GM23338 (cell line): ENCODE data around the gene ZNF69. TPM values are rescaled to one million over a fixed set of nuclear protein-coding genes. Genes with fewer than 3 reads are reported as not detected.
A peak's percentile ranks its signal among the peaks of the same experiment; 100 is the strongest.
"Not testable (repeated sequence)": the region's sequence is repeated elsewhere in the genome, so short reads cannot be mapped to it uniquely, and the experiment has no call there.

Experiments
- ATAC-seq: fragments of 200-7000 bp; cut with Tn5 transposase; 3 replicates; pipeline ENCODE4 v1.9.1; 2020
- DNase-seq: peaks from one replicate; pipeline ENCODE4 v3.0.0-alpha.2; 2015; ENCODE audit warnings: low spot score
- H2AFZ ChIP-seq: fragments of 200-600 bp; sonication (generic); 2 replicates; pipeline ENCODE4 v1.8.0; 2016; ENCODE audit warnings: antibody characterized with exemption, mild to moderate bottlenecking, moderate library complexity
- H3F3A ChIP-seq: fragments of 200-600 bp; sonication (generic); replicated peaks from 2 replicates; pipeline ENCODE4 v1.8.0; 2017; ENCODE audit warnings: antibody characterized with exemption, mixed run types, low read depth
- H3K27ac ChIP-seq: fragments of 200-600 bp; sonication (generic); 2 replicates; pipeline ENCODE4 v1.6.1; 2016; ENCODE audit warnings: low read depth
- H3K27me3 ChIP-seq: fragments of 200-600 bp; sonication (generic); 2 replicates; pipeline ENCODE4 v1.8.0; 2016; ENCODE audit warnings: mild to moderate bottlenecking, mixed run types, moderate library complexity; ENCODE audit not compliant: insufficient read depth
- H3K36me3 ChIP-seq: fragments of 200-600 bp; sonication (generic); 2 replicates; pipeline ENCODE4 v1.8.0; 2016; ENCODE audit warnings: mild to moderate bottlenecking; ENCODE audit not compliant: insufficient read depth
- H3K4me1 ChIP-seq: fragments of 200-600 bp; sonication (generic); 2 replicates; pipeline ENCODE4 v1.8.0; 2016; ENCODE audit warnings: mild to moderate bottlenecking, moderate library complexity; ENCODE audit not compliant: insufficient read depth
- H3K4me2 ChIP-seq: fragments of 200-600 bp; sonication (generic); 2 replicates; pipeline ENCODE4 v1.7.1; 2017; ENCODE audit warnings: mixed run types
- H3K4me3 ChIP-seq: fragments of 200-600 bp; sonication (generic); 2 replicates; pipeline ENCODE4 v1.6.1; 2016; ENCODE audit warnings: mixed run types
- H3K79me2 ChIP-seq: fragments of 200-600 bp; sonication (generic); replicated peaks from 2 replicates; pipeline ENCODE4 v1.8.0; 2017; ENCODE audit warnings: mild to moderate bottlenecking; ENCODE audit not compliant: insufficient read depth
- H3K9me2 ChIP-seq: fragments of 200-600 bp; sonication (generic); 2 replicates; pipeline ENCODE4 v1.8.0; 2017; ENCODE audit not compliant: insufficient read depth
- H4K20me1 ChIP-seq: fragments of 200-600 bp; sonication (generic); replicated peaks from 2 replicates; pipeline ENCODE4 v1.8.0; 2017; ENCODE audit warnings: mild to moderate bottlenecking; ENCODE audit not compliant: insufficient read depth
- H3K27ac Mint-ChIP-seq: 2 replicates; pipeline ENCODE4 v1.8.0; 2020; ENCODE audit warnings: inconsistent platforms, mild to moderate bottlenecking, moderate library complexity, mixed read lengths
- H3K27me3 Mint-ChIP-seq: 3 replicates; pipeline ENCODE4 v1.8.0; 2022; ENCODE audit warnings: low read depth, mild to moderate bottlenecking, moderate library complexity, mixed read lengths, inconsistent platforms; ENCODE audit not compliant: insufficient read depth, poor library complexity
- H3K36me3 Mint-ChIP-seq: 3 replicates; pipeline ENCODE4 v1.8.0; 2021; ENCODE audit warnings: low read depth, mild to moderate bottlenecking, inconsistent platforms, moderate library complexity, mixed read lengths
- H3K4me1 Mint-ChIP-seq: 3 replicates; pipeline ENCODE4 v1.8.0; 2020; ENCODE audit warnings: mild to moderate bottlenecking, inconsistent platforms, mixed read lengths
- H3K4me3 Mint-ChIP-seq: 3 replicates; pipeline ENCODE4 v1.8.0; 2021; ENCODE audit warnings: moderate library complexity, mild to moderate bottlenecking, inconsistent platforms, mixed read lengths
- H3K9me3 Mint-ChIP-seq: 3 replicates; pipeline ENCODE4 v1.8.0; 2020; ENCODE audit warnings: moderate library complexity, mild to moderate bottlenecking, inconsistent platforms, mixed read lengths
- CTCF ChIP-seq, 2 experiments: fragments of 200-600 bp in 1 of 2; sonication (generic) in 1 of 2; conservative IDR thresholded peaks; 2 replicates each; pipeline versions ENCODE4 v1.5.1 to v1.6.1; 2016 to 2017; ENCODE audit warnings: antibody characterized with exemption in 2 of 2, low read depth in 2 of 2, mild to moderate bottlenecking in 2 of 2, moderate library complexity in 1 of 2
- EZH2 ChIP-seq: fragments of 200-600 bp; sonication (generic); IDR thresholded peaks from one replicate; pipeline ENCODE4 v1.8.0; 2017; ENCODE audit warnings: antibody characterized with exemption, mild to moderate bottlenecking, low read depth; ENCODE audit not compliant: unreplicated experiment
- EZH2phosphoT487 ChIP-seq: fragments of 200-600 bp; sonication (generic); IDR thresholded peaks from one replicate; pipeline ENCODE4 v1.8.1; 2018; ENCODE audit warnings: antibody characterized with exemption; ENCODE audit not compliant: unreplicated experiment
- JUNB ChIP-seq: IDR thresholded peaks from one replicate; pipeline ENCODE4 v1.6.1; 2016; ENCODE audit warnings: antibody characterized with exemption; ENCODE audit not compliant: unreplicated experiment
- NANOG ChIP-seq: IDR thresholded peaks from 2 replicates; pipeline ENCODE4 v1.6.1; 2016; ENCODE audit warnings: antibody characterized with exemption, borderline replicate concordance
- POLR2AphosphoS5 ChIP-seq: IDR thresholded peaks from 2 replicates; pipeline ENCODE4 v1.6.1; 2016; ENCODE audit warnings: antibody characterized with exemption, low read depth
- STAT1 ChIP-seq: IDR thresholded peaks from one replicate; pipeline ENCODE4 v1.6.1; 2016; ENCODE audit warnings: antibody characterized with exemption; ENCODE audit not compliant: unreplicated experiment
- ZNF114 ChIP-seq: fragments of 250-450 bp; sonication (Bioruptor Pico); IDR thresholded peaks from 2 replicates; pipeline ENCODE4 v1.5.0; 2020; ENCODE audit warnings: mild to moderate bottlenecking, moderate library complexity
- polyA plus RNA-seq: library from polyadenylated mRNA; unstranded; fragments of >200 nt; fragmentation: Nextera tagmentation; extraction: Ambion mirVana; gene quantifications from 2 replicates; pipeline ENCODE4 v1.2.1, GENCODE V29; 2016
- total RNA-seq: library from RNA; depleted of rRNA; stranded (reverse); fragments of >200 nt; shearing (Covaris generic); gene quantifications from 2 replicates; pipeline ENCODE4 v1.2.3, GENCODE V29; 2014
- TF ChIP-seq, protein P1 (sequence below): IDR thresholded peaks from 2 replicates; pipeline ENCODE4 v1.6.1; 2016; ENCODE audit warnings: antibody characterized with exemption
- TF ChIP-seq, protein P2 (sequence below): IDR thresholded peaks from one replicate; pipeline ENCODE4 v1.6.1; 2018; ENCODE audit warnings: antibody characterized with exemption; ENCODE audit not compliant: unreplicated experiment

Gene ZNF69
- total and polyA plus RNA-seq, 2 experiments from 2014 or later: 15.8 to 60.4 TPM

- H3K4me3 Mint-ChIP-seq, ATAC-seq: not testable (repeated sequence)
Measured at GRCh38 chr19:11847615-11848014, 40.0 kb upstream of the ZNF69 start.

GRCh38 chr19:11848200-11848593 lies 39.4 kb upstream of the ZNF69 start:
- Histone ChIP-seq H3K4me3 (peak overlapping the region; percentile 65), H3K27me3 (peaks cover 15% of the 10 kb centered on the region), H2AFZ (peak overlapping the region; percentile 87; the same call in 1 of the 2 replicates), H3F3A (no peaks in the 10 kb centered on the region), H4K20me1 (no peaks in the 10 kb centered on the region), H3K4me1 (no peaks in the 10 kb centered on the region), H3K9me2 (no peaks in the 10 kb centered on the region), H3K4me2 (peak overlapping the region; percentile 85), H3K27ac (no peak overlapping the region), H3K79me2 (no peaks in the 10 kb centered on the region), H3K36me3 (no peaks in the 10 kb centered on the region)
- H3K27ac Mint-ChIP-seq: no peak overlapping the region
- H3K4me1 Mint-ChIP-seq: no peaks in the 10 kb centered on the region
- H3K27me3 Mint-ChIP-seq: peaks cover 5% of the 10 kb centered on the region
- H3K4me3 Mint-ChIP-seq: no peak overlapping the region
- peaks cover 93% of the 10 kb centered on the region for H3K9me3 Mint-ChIP-seq
- no peak for DNase-seq
- peaks cover 22% of the 10 kb centered on the region for H3K36me3 Mint-ChIP-seq
- TF ChIP-seq ZNF114 (no peak), JUNB (no peak)
- TF ChIP-seq, protein P1, sequence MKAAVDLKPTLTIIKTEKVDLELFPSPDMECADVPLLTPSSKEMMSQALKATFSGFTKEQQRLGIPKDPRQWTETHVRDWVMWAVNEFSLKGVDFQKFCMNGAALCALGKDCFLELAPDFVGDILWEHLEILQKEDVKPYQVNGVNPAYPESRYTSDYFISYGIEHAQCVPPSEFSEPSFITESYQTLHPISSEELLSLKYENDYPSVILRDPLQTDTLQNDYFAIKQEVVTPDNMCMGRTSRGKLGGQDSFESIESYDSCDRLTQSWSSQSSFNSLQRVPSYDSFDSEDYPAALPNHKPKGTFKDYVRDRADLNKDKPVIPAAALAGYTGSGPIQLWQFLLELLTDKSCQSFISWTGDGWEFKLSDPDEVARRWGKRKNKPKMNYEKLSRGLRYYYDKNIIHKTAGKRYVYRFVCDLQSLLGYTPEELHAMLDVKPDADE: no peak
- no peak for ATAC-seq

More at GRCh38 chr19:11847615-11848014, 40.0 kb upstream of the ZNF69 start:
- not testable (repeated sequence) for H3K9me2 ChIP-seq, H3K27ac Mint-ChIP-seq, H3K4me3 ChIP-seq, H3K27ac ChIP-seq, H4K20me1 ChIP-seq, H3K4me1 Mint-ChIP-seq, H3F3A ChIP-seq, H2AFZ ChIP-seq, H3K27me3 Mint-ChIP-seq, H3K4me1 ChIP-seq, H3K4me2 ChIP-seq, H3K79me2 ChIP-seq, H3K36me3 ChIP-seq
- peaks cover 22% of the 10 kb centered on the region for H3K36me3 Mint-ChIP-seq
- peak; percentile 59 for DNase-seq
- TF ChIP-seq CTCF (conservative IDR thresholded peaks at IDR 0.05; ENCODE audit: low read depth in 2 of 2): peak in 1 of 2 experiments; percentile 23; a peak in 1 of 4 replicates
- H3K9me3 Mint-ChIP-seq: peaks cover 95% of the 10 kb centered on the region
- H3K27me3 ChIP-seq: peaks cover 15% of the 10 kb centered on the region

DNA sequence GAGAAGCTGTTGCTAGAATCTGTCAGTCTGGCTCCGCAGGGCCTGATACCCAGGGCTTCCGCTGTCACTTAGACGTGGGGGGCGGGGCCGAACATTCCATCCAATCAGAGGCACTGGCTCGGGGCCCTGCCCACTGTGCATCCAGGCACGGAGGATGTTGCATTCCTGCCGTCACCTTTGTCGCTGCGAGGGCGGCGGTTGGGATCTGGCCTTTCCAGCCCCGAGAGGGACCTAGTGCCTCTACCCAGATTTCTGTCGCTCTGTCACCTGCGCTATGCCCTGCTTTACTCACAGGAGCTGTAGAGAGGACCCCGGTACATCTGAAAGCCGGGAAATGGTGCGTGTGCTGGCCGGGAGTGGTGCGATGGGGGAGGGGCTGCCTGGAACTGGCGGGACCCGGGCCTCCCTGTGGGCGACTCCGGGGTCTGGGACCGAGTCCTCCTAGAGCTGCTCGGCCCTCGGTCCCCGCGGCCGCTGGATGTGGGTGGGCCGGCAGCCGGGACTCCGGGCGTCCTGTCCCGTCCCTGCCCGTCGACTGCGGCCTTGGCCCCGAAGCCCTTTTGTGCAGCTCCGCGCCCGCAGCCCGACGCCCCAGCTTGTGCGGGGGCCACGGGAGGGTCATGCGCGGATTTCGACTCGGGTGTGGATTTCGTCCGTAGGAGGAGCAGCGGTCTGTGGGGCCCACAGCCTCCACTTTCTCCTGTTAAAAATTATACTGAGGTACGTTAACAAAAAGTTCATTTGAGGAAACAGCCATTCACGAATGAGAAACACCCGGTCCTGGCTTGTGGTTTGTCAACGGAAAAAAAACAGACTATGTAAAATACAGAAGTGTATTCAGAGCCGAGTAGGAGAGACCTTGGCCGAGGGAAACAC lies 38.8 kb upstream of the ZNF69 start, which contains the start of gene ZNF439:
TSS of gene ZNF439 (plus strand) at position 133 of the 876 bp plus-strand sequence. CDS start at position 275, 142 bp downstream.
- H3K27me3 Mint-ChIP-seq: peaks cover 5% of the 10 kb centered on the region
- Histone ChIP-seq H3K79me2 (no peaks in the 10 kb centered on the region), H3K4me3 (peak within 1 kb of the TSS; percentile 65), H3K36me3 (no peaks in the 10 kb centered on the region), H3K4me2 (peak within 1 kb of the TSS; percentile 85), H2AFZ (peak within 1 kb of the TSS; percentile 98), H3K9me2 (no peaks in the 10 kb centered on the region), H3K27ac (no peak within 1 kb of the TSS; the same call in 1 of the 2 replicates), H3K27me3 (peaks cover 15% of the 10 kb centered on the region), H3F3A (no peaks in the 10 kb centered on the region), H3K4me1 (no peaks in the 10 kb centered on the region), H4K20me1 (no peaks in the 10 kb centered on the region)
- H3K36me3 Mint-ChIP-seq: peaks cover 17% of the 10 kb centered on the region
- H3K4me3 Mint-ChIP-seq: no peak within 1 kb of the TSS
- no peaks in the 10 kb centered on the region for H3K4me1 Mint-ChIP-seq
- peak; percentile 97 for DNase-seq
- H3K27ac Mint-ChIP-seq: no peak within 1 kb of the TSS
- no peak; the same call in 2 of the 3 replicates for ATAC-seq
- H3K9me3 Mint-ChIP-seq: peaks cover 93% of the 10 kb centered on the region
- no peak for TF ChIP-seq EZH2
- TF ChIP-seq, protein P1: no peak
- TF ChIP-seq POLR2AphosphoS5: peak; percentile 88
- TF ChIP-seq STAT1: no peak
- TF ChIP-seq NANOG: no peak
- no peak for TF ChIP-seq EZH2phosphoT487
- TF ChIP-seq JUNB: no peak
- TF ChIP-seq, protein P2, sequence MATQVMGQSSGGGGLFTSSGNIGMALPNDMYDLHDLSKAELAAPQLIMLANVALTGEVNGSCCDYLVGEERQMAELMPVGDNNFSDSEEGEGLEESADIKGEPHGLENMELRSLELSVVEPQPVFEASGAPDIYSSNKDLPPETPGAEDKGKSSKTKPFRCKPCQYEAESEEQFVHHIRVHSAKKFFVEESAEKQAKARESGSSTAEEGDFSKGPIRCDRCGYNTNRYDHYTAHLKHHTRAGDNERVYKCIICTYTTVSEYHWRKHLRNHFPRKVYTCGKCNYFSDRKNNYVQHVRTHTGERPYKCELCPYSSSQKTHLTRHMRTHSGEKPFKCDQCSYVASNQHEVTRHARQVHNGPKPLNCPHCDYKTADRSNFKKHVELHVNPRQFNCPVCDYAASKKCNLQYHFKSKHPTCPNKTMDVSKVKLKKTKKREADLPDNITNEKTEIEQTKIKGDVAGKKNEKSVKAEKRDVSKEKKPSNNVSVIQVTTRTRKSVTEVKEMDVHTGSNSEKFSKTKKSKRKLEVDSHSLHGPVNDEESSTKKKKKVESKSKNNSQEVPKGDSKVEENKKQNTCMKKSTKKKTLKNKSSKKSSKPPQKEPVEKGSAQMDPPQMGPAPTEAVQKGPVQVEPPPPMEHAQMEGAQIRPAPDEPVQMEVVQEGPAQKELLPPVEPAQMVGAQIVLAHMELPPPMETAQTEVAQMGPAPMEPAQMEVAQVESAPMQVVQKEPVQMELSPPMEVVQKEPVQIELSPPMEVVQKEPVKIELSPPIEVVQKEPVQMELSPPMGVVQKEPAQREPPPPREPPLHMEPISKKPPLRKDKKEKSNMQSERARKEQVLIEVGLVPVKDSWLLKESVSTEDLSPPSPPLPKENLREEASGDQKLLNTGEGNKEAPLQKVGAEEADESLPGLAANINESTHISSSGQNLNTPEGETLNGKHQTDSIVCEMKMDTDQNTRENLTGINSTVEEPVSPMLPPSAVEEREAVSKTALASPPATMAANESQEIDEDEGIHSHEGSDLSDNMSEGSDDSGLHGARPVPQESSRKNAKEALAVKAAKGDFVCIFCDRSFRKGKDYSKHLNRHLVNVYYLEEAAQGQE: no peak
